Kidney glomerular epithelial cell (primary cell): ENCODE measurements around the gene OXCT2.
"Not testable (repeated sequence)": the region's sequence is repeated elsewhere in the genome, so short reads cannot be mapped to it uniquely, and the experiment has no call there.

Experiments
- DNase-seq: peaks from one replicate; lab custom pipeline; 2025; lab: John Stamatoyannopoulos, UW

Gene OXCT2

DNA sequence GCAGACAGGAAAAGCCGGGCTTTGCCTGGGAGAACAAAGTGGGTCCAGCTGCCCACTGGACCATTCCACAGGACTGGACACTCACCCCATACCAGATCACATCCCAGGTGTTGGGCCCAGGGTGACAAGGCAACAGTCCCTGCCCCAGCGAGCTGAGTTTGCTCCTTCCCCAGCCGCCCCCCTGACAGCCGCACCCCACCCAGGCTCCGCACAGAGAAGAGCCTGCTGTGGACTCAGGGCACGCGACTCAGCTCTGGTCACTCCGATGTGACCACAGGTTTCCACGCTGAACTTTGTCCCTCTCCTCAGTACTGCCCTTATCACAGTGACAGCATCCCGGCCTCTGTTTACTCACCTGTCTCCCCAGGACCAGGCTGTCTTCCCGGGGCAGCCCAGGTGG is 16.3 kb upstream of the OXCT2 start:
- DNase-seq = no peak

DNA sequence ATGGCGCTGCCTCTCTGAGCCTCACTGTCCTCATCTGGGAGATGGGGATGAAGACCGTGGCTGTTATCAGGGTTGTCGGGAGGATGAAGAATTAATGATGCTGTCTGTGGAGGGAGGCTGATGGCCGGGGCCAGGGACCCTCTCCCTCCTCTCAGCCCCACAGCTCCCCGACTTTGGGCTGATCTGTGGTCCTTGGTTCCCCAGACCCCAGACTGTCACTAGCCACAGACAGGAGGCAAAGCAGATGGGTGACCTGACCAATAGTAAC is 15.9 kb upstream of the OXCT2 start:
- DNase-seq = not testable (repeated sequence)

GRCh38 chr1:39786303-39787107 is 15.4 kb upstream of the OXCT2 start:
- DNase-seq = not testable (repeated sequence)

DNA sequence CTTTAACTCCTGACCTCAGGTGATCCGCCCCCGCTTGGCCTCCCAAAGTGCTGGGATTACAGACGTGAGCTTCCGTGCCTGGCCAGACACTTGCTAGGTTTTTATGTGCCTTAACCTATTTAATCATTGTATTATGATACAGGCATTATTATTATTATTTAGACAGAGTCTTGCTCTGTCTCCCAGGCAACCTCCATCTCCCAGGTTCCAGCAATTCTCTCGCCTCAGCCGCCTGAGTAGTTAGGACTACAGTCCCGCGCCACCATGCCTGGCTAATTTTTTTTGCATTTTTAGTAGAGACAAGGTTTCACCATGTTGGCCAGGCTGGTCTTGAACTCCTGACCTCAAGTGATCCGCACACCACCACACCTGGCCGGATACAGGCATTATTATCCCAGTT is 11.5 kb upstream of the OXCT2 start:
- not testable (repeated sequence) for DNase-seq

DNA sequence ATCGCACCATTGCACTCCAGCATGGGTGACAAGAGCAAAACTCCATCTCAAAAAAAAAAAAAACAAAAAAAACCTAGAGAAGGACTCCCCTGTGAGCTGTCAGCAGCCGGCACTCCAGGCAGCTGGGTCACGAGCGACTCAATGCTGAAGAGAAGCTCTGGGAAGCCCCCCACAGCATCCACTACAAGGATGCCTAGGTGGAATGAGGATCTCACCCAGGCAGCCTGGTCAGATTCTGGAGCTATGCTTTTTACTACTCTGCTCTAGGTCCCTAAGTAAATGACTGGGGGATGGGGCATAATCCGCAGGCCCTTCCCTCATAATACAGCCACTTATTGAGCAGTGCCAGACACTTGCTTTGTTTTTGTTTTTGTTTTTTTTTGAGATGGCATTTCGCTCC is 11.0 kb upstream of the OXCT2 start:
- DNase-seq = no peak

DNA sequence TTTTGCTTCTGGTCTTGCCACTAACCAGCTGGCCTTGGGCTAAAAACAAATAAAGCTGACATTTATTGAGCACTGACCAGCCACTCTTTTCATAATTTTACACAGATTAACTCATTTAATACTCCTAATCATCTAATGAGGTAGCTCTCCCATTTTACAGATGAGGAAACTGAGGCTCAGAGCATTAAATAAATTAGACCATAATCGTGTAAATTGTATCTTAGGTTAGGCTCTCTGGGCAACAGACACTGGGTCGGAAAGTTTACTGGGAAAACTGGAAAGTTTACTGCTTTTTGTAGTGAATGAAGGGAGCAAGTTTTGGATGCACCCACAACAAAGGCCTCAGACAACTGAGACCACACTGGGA is 10.2 kb upstream of the OXCT2 start:
- DNase-seq = no peak

- DNase-seq = no peak
Observed at GRCh38 chr1:39779821-39780220, 8.7 kb upstream of the OXCT2 start.

- DNase-seq = no peak
Observed at GRCh38 chr1:39779137-39779536, 8.0 kb upstream of the OXCT2 start.

GRCh38 chr1:39778463-39779099 is 7.4 kb upstream of the OXCT2 start:
- not testable (repeated sequence) for DNase-seq

- DNase-seq = not testable (repeated sequence)
Observed at GRCh38 chr1:39777896-39778295, 6.7 kb upstream of the OXCT2 start.

- DNase-seq = no peak
Observed at GRCh38 chr1:39777306-39777705, 6.2 kb upstream of the OXCT2 start.

DNA sequence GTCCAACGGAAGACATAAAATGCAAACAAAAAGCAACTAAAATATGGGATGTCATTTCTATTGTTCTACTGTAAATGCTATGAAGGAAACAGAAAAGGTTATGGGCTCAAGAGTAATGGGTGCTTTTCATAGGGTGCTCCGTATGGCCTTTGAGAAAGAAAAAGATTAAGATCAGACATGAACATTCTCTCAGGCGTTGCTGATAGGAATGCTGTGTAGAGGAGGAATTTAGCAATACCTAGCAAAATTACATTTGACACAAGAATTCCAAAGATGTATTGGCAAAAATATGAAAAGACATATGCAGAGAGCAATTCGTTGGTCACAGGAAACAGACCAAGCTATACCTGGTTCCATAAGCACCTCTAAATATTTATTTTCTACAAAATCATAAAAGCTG is 5.7 kb upstream of the OXCT2 start:
- no peak for DNase-seq

DNA sequence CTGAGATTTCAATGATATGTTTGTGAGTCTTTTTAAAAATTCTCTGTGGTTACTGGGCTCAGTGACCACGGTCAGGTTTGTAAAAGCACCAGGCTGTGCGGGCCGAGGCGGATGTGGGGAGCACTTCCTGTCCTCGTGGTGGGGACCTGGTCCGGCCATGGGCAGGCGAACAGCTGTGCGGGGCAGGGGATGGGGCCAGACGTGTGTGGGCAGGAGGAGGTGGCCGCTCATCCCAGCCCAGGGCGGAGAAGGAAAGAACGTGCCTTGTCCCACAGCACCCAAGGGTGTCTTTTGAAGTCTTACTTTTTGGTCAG is 5.2 kb upstream of the OXCT2 start:
- DNase-seq = no peak

DNA sequence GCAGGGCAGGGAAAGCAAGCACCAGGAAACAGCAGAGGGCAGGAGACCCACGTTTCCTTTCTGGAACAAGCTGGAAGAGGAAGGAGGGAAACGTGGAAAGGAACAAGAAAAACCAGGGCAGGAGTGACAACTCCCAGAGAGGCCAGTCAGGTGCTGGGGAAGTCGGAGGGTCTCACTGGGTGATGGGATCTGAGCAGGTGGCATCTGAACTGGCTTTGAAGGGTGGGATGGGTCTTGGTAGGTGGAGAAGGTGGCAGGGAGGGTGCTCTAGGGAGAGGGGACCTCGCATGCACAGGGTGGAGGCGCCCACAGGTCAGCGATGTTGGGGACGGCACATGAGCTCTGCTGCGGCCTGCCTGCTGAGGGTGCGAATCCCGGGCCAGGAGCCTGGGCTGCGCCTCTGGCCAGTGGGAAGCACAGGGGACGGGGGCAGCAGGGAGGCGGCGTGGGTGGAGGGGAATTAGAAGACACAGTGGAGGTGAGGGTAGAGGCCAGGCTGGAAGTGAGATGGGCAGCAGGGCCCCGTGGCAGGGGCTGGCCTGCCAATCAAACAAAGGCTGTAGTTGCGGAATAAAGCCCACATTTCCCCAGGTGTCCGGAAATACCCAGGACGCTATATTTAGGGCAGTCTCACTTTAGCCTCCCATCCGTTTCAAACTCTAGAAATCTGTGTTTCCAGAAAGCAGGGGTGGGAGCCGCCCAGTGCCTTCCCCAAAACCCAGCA is 4.7 kb upstream of the OXCT2 start:
- DNase-seq = not testable (repeated sequence)

DNA sequence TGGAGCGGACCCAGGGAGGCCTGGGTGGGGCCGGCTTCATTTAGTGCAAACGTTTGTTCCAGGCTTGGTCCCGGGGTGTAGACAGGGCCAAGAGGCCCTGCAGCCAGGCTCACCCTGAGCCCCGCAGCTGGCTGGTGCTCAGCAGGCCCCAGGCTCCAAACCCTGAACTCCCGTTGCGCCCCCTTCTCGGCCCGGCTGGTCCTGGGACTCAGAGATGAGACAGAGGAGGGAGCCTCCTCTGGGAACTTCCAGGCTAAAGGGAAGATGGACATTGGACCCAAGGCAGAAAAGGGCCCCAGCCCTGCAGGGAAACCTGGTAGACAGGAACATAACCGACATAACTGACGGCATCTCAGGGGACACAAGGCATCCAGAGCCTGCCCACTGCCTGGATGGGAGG is 4.0 kb upstream of the OXCT2 start:
- DNase-seq = not testable (repeated sequence)

DNA sequence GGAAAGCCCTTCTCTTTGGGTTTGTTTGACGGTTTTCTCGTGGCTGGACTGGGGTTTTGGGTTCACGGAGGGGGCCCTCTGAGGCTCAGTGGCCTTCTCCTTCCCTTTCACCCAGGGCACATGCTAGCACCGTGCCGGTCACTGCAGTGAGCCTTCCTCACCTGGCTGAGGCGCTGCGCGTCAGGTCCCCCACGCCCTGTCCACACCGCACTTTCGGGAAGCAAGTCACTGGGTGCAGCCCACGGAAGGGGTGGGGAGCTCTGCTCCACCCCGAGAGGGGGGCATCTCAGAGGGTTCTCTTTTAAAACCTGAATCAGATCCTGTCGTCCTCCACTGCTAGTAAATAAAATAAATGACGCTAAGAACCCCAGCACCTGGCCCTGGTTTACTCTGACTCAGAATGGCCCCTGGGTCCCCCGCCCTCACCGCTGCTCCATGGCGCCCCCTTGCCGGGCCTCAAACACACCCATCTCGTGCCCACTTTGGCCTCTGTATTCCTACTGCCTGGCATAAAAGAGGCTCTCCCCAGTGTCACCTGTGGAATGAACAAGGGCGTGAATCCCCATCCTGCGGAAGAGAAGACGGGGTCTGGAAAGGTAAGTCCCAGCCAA is 2.3 kb upstream of the OXCT2 start:
- DNase-seq = not testable (repeated sequence)

- DNase-seq = not testable (repeated sequence)
Observed at GRCh38 chr1:39770100-39771021, 787 bp downstream of the OXCT2 start.

DNA sequence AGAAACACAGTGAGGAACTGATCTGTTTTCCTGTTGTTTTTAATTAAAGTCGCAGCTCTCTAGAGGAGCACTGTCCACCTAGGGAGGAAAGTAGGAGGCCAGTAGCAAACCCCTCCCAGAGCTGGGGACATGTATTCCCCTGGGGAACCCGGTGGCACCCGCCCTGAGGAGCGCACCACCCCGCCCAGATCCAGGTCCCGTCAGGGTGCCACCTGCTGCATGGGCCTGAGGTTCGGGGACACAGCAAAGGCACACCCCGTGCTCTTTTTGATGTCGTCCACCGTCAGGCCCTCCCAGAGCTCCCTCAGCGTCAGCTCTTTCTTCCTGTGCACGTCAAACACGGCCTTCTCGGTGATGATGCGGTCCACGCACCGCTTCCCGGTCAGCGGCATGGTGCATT is 1.6 kb downstream of the OXCT2 start:
- not testable (repeated sequence) for DNase-seq

GRCh38 chr1:39766466-39766865 is 4.7 kb downstream of the OXCT2 start:
- not testable (repeated sequence) for DNase-seq

DNA sequence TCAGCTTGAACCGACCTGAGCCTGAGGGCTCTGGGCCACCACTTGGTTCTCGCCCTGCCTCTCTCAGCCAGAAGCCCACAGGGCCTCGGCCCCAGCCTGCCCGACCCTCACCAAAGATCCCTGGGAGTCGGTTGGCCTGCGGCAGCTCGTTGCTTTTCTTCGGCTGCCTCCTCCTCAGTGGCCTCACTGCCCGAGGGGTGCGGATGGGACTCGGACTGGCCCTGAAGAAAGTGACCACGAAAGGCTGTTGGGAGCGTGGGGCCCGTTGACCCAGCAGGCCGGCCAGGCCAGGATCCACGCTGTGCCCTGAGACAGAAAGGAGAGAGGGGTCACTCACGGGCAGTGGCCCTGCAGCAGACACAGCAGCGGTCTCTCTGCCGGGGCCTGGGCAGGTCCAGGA is 6.6 kb downstream of the OXCT2 start:
- DNase-seq = not testable (repeated sequence)

GRCh38 chr1:39763619-39764374 is 7.4 kb downstream of the OXCT2 start:
- not testable (repeated sequence) for DNase-seq
